CD4-positive, CD25-positive, alpha-beta regulatory T cell (primary cell): ENCODE results near the gene BSPRY. TPM values are rescaled to one million over a fixed set of nuclear protein-coding genes. Genes with fewer than 3 reads are reported as not detected.

ENCODE experiments used
- ATAC-seq, 2 donors: fragments of 150-1000 bp; cut with Tn5 transposase; one replicate each; pipeline ENCODE4 v1.10.0; 2021; ENCODE audit warnings: low read depth in 2 of 2, moderate number of reproducible peaks in 2 of 2, moderate library complexity in 1 of 2
- DNase-seq, 3 donors: peaks; one replicate each; pipeline versions ENCODE4 v3.0.0 to v3.0.0-alpha.2; 2012 to 2022; ENCODE audit warnings: mixed read lengths in 1 of 3
- H3K27ac ChIP-seq: one replicate; pipeline ENCODE4 v1.7.0; 2013; ENCODE audit warnings: mild to moderate bottlenecking, low read length; ENCODE audit not compliant: insufficient read depth, poor library complexity, severe bottlenecking
- H3K27me3 ChIP-seq: one replicate; pipeline ENCODE4 v1.7.0; 2013; ENCODE audit warnings: low read length; ENCODE audit not compliant: control insufficient read depth, insufficient read depth
- H3K36me3 ChIP-seq: one replicate; pipeline ENCODE4 v1.7.0; 2013; ENCODE audit warnings: mild to moderate bottlenecking, low read length, moderate library complexity; ENCODE audit not compliant: control insufficient read depth, insufficient read depth
- H3K4me1 ChIP-seq: 2 replicates; pipeline ENCODE4 v1.7.0; 2013; ENCODE audit warnings: mild to moderate bottlenecking, low read length; ENCODE audit not compliant: insufficient read depth, control insufficient read depth, poor library complexity, severe bottlenecking
- H3K4me3 ChIP-seq: one replicate; pipeline ENCODE4 v1.7.0; 2013; ENCODE audit warnings: low read depth, mild to moderate bottlenecking, low read length, moderate library complexity
- H3K9me3 ChIP-seq, 2 experiments: 1 replicate in 1 of 2; 2 replicates in 1 of 2; pipeline ENCODE4 v1.7.0; 2013; ENCODE audit warnings: low read length in 2 of 2, mild to moderate bottlenecking in 1 of 2, moderate library complexity in 1 of 2; ENCODE audit not compliant: control insufficient read depth in 2 of 2
- H3K27ac Mint-ChIP-seq, 3 donors: one replicate each; pipeline ENCODE4 v1.8.0; 2020 to 2022; ENCODE audit warnings: mild to moderate bottlenecking in 3 of 3, mixed read lengths in 3 of 3, moderate library complexity in 2 of 3
- H3K27me3 Mint-ChIP-seq: one replicate; pipeline ENCODE4 v1.8.0; 2022; ENCODE audit warnings: mild to moderate bottlenecking, mixed read lengths
- H3K36me3 Mint-ChIP-seq: one replicate; pipeline ENCODE4 v1.8.0; 2020; ENCODE audit warnings: mixed read lengths
- H3K4me1 Mint-ChIP-seq, 4 donors: one replicate each; pipeline ENCODE4 v1.8.0; 2020 to 2022; ENCODE audit warnings: mixed read lengths in 4 of 4, mild to moderate bottlenecking in 1 of 4
- H3K4me3 Mint-ChIP-seq, 4 donors: one replicate each; pipeline ENCODE4 v1.8.0; 2020 to 2022; ENCODE audit warnings: mild to moderate bottlenecking in 4 of 4, mixed read lengths in 4 of 4, moderate library complexity in 3 of 4
- H3K9me3 Mint-ChIP-seq, 7 donors: one replicate each; pipeline ENCODE4 v1.8.0; 2020 to 2022; ENCODE audit warnings: mixed read lengths in 7 of 7, mild to moderate bottlenecking in 3 of 7, moderate library complexity in 2 of 7
- polyA plus RNA-seq, 4 donors: library from polyadenylated mRNA; unstranded; fragments of 300-500 nt; fragmentation: Illumina TruSeq; gene quantifications; one replicate each; pipeline ENCODE4 v1.2.3, GENCODE V29; 2021
- total RNA-seq: library from RNA; stranded (reverse); gene quantifications from one replicate; pipeline ENCODE4 v1.2.3, GENCODE V29; 2022

The BSPRY gene
- total and polyA plus RNA-seq, 5 donors from 2014 or later = 0.39 to 1.3 (median 0.57) TPM

DNA sequence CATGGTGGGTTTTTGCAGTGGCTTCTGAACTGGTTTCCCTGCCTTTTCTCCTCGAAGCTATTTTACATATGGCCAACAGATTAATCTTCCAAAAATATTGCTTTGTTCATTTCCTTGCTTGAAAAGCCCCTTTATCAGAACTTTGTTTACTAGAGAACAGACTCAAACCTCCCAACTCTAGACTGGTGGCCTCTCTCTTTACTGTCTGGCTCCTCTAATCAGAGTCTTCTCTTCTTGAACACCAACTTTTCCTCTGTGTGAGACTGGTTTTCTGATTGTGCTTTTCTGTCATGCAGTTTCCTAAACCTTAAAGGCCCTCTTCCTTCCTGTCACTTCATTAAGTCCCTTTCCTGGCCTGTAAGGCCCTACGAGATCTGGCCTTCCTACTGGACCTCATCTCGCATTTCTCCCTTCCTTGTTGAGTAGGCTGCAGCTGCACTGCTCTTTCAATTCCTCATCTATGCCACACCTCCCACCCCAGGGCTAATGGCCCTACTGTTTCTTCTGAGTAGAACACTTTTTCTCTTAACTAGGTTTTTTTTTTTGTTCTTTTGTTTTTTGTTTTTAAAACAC lies 66.9 kb downstream of the BSPRY start:
- Histone ChIP-seq H3K27me3 (no peaks in the 10 kb centered on the region), H3K4me1 (peaks cover 3% of the 10 kb centered on the region), H3K36me3 (no peaks in the 10 kb centered on the region), H3K27ac (no peak overlapping the region), H3K4me3 (no peak overlapping the region), H3K9me3 (no peaks in the 10 kb centered on the region)
- Mint-ChIP-seq H3K36me3 (no peaks in the 10 kb centered on the region), H3K4me3 (no peak overlapping the region), H3K4me1 (no peaks in the 10 kb centered on the region), H3K27me3 (no peaks in the 10 kb centered on the region), H3K27ac (no peak overlapping the region), H3K9me3 (no peaks in the 10 kb centered on the region)
- DNase-seq (no peak), ATAC-seq (no peak)

DNA sequence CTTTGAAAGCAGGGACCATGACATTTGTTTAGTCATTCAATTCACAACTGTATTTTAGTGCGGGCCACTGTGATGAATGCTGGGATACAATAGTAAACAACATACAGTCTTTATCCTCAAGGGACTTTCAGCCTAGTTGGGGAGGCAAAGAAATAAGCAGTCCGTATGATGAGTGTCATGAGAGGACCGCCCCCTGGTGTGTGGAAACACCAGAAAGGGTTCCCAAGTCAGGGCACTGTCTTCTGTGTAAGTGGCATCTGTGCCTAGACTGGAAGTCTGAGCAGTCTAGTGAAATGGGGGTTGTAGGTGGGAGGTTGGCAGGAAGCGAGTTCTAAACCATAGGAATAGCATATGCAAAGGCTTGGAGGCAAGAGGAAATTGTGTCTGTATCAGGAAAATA lies 68.0 kb downstream of the BSPRY start:
- Histone ChIP-seq H3K36me3 (no peaks in the 10 kb centered on the region), H3K4me1 (no peaks in the 10 kb centered on the region), H3K4me3 (no peak overlapping the region), H3K27ac (no peak overlapping the region), H3K27me3 (no peaks in the 10 kb centered on the region), H3K9me3 (no peaks in the 10 kb centered on the region)
- Mint-ChIP-seq H3K4me1 (no peaks in the 10 kb centered on the region), H3K27ac (no peak overlapping the region), H3K36me3 (no peaks in the 10 kb centered on the region), H3K27me3 (no peaks in the 10 kb centered on the region), H3K4me3 (no peak overlapping the region), H3K9me3 (no peaks in the 10 kb centered on the region)
- DNase-seq (peak in 1 of 3 donors; percentile 9), ATAC-seq (no peak)

Other genes with a start within 250 kb of the BSPRY start
- gene SLC31A2, start 198.5 kb upstream of the BSPRY start, total RNA-seq = 3.2 TPM
- 1 to 10 TPM; 3.0 to 4.0 (median 3.6) TPM for gene SLC31A2, start 198.5 kb upstream of the BSPRY start, polyA plus RNA-seq
- gene FKBP15, start 128.3 kb upstream of the BSPRY start, total RNA-seq = 24.9 TPM
- 1 to 10 TPM; 7.1 to 9.8 (median 8.9) TPM for gene FKBP15, start 128.3 kb upstream of the BSPRY start, polyA plus RNA-seq
- gene SLC31A1, start 128.0 kb upstream of the BSPRY start, total RNA-seq = 6.1 TPM
- gene SLC31A1, start 128.0 kb upstream of the BSPRY start, polyA plus RNA-seq = 1 to 10 TPM; 3.1 to 6.1 (median 4.2) TPM
- 26.3 TPM for gene CDC26, start 74.0 kb upstream of the BSPRY start, total RNA-seq
- gene CDC26, start 74.0 kb upstream of the BSPRY start, polyA plus RNA-seq = 100 to 1,000 TPM; 161 to 182 (median 173) TPM
- 22.9 TPM for gene PRPF4, start 73.9 kb upstream of the BSPRY start, total RNA-seq
- gene PRPF4, start 73.9 kb upstream of the BSPRY start, polyA plus RNA-seq = 10 to 100 TPM; 18.4 to 25.7 (median 22.5) TPM
- gene RNF183, start 46.2 kb upstream of the BSPRY start, total RNA-seq = not detected
- not detected for gene RNF183, start 46.2 kb upstream of the BSPRY start, polyA plus RNA-seq
- gene WDR31, start 9.3 kb upstream of the BSPRY start, total RNA-seq = 0.22 TPM
- gene WDR31, start 9.3 kb upstream of the BSPRY start, polyA plus RNA-seq = under 1 TPM in 3 of 4 donors, not detected in 1; 0.06 to 0.32 (median 0.16) TPM
- gene HDHD3, start 27.4 kb downstream of the BSPRY start, total RNA-seq = 14.3 TPM
- gene HDHD3, start 27.4 kb downstream of the BSPRY start, polyA plus RNA-seq = 10 to 100 TPM; 36.8 to 52.6 (median 46.5) TPM
- 27.8 TPM for gene ALAD, start 51.7 kb downstream of the BSPRY start, total RNA-seq
- 10 to 100 TPM; 20.3 to 22.4 (median 21.8) TPM for gene ALAD, start 51.7 kb downstream of the BSPRY start, polyA plus RNA-seq
- 58.0 TPM for gene POLE3, start 61.1 kb downstream of the BSPRY start, total RNA-seq
- 100 to 1,000 TPM; 114 to 160 (median 137) TPM for gene POLE3, start 61.1 kb downstream of the BSPRY start, polyA plus RNA-seq
- gene C9orf43, start 61.2 kb downstream of the BSPRY start, total RNA-seq = 0.35 TPM
- gene C9orf43, start 61.2 kb downstream of the BSPRY start, polyA plus RNA-seq = under 1 TPM in 3 of 4 donors, not detected in 1; 0.12 to 0.48 (median 0.23) TPM
- 12.6 TPM for gene RGS3, start 114.2 kb downstream of the BSPRY start, total RNA-seq
- gene RGS3, start 114.2 kb downstream of the BSPRY start, polyA plus RNA-seq = 10 to 100 TPM in 3 of 4 donors, 1 to 10 TPM in 1; 8.5 to 15.5 (median 11.3) TPM